NCI-H524 (cell line): Measurements from ENCODE around the gene FBP2.

Experiments
- DNase-seq, 2 experiments: peaks; one replicate each; lab custom pipeline; 2025; lab: John Stamatoyannopoulos, UW

FBP2 gene

DNA sequence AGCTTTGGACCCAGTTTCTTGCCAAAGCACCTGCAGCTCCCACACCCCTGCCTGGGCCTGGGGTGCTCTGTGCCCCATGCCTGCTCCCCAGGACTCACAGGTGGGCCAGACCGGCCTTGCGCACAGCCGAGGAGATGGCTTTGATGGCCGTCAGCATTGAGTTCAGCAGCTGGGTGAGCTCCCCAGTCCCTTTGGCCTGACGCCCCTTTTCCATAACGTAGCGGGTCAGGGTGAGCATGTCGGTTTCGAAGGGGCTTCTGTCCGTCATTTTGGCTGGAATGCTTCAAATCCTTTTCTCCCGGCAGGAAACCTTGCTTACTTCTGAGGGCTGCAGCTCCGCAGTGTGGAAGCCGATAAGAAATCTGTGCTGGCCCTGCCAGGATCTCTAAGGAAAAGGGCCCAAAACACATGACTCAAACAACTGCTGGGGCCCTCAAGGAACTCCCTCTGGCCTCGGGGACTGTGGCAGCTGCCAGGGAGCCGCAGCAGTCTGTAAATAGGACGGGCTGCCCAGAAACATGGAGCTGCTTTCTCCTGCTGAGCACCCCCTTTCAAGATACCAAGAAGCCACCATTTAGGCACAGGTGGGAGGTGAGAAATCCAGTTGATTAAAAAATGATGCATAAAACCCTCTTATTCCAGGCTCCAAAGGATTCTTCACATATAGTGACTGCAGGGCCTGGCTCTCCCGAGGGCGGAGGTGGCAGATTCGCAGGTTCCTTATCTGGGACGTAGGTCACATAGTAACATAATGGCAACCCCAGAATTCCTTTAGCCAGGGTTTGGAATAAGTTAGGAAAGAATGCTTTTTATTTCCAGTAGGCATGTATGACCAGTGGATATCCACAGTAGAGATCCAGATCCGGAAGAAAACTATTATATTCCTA, at the start of gene FBP2:
Gene FBP2, minus strand, starts transcription at position 366 of the 887 bp plus-strand sequence. Its CDS starts 98 bp downstream, at position 268.
- no peak for DNase-seq

DNA sequence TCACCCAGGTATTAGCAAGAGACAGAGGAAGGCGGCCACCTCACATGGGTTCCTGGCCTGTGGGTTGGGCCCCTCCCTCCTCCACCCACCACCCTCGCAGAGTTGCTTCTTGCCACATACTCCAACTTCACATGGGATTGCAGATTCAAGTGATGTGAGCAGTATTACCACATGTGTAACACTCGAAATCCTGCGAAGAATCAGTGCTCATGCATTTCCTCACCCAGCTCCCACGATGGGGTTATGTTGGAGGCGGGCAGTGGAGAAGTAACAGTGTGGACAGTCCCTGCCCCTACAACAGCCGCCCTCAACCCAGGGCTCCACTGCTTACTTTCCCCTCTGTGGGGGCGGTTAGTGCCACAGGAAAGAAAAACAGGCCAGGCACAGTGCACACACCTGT, 49.6 kb upstream of the FBP2 start:
- no peak for DNase-seq

DNA sequence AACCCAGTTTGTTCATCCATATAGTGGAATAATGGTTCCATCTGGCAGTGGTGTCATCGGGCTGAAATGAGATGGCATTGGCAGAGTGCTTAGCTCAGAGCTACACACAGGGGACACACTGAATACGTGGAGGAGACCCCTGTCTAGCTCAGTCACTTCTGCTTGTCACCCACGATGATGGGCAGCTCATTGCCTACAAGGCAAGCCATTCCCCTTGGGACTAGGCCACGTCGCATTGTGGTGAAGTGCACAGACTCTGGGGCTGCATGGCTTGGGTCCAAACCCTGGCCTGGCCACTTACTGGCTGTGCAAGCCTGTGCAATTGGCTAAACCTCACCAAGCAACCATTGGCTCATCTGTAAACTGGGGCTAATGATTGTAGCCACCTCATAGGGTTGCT, 48.9 kb upstream of the FBP2 start:
- no peak for DNase-seq

DNA sequence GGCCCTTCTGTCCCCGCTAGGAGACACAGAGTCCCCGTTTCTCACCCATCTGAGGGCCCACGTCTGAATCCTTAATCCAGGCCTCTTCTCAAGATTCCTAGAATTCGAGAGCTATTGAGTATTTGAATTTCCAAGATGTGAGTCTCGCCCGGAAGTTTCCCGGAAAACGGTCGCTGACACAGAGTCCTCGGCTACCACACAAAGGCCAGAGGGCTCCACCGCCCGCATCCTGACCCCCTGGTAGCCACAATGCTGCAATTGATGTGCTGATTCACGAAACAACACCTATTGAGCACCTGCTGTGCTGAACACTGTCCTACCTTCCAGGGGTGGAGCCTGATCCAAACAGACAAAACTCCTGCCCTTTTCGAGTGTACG, 46.4 kb upstream of the FBP2 start:
- DNase-seq: no peak

DNA sequence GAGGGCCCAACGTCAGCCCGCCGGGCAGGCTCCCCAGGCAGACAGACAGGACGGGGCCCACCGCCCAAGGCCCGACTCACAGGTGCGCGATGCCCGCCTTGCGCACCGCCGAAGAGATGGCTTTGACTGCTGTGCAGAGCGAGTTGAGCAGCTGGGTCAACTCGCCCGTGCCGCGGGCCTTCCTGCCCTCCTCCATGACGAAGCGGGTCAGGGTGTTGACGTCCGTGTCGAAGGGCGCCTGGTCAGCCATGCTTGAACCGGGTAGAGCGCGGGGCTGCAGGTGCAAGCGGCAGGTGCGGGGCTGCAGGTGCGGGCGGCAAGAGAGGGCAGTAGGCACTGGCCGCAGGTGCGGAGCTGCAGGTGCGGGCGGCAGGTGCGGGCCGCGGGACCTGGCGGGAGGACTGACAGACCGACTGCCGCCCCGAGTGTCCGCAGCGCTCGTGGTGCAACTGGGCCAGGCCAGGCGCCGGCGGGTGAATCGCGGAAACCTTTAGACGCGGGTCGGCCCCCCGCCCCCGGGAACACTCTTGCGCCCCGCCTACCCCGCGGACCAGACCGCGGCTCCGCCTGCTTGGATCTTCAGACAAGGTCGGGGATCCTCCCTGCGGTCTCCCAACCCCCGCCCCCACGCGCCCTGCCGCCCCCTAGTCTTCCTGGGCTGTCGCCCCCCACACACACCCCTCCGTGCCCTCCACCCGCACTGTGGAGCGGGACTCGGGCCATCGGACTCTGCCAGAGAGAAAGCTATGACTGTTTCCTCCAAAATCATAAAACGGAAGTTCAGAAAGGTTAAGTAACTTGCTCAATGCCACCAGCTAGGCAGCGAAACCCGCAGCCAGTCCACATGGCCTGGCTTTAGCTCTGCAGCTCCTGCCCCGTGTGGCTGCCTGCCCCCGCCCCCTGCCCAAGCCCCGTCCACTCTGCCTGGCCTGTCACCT, 45.7 kb upstream of the FBP2 start, which contains the start of gene FBP1:
Gene FBP1, minus strand, starts transcription at position 458 of the 938 bp plus-strand sequence. Its CDS starts 208 bp downstream, at position 250.
- DNase-seq: no peak

DNA sequence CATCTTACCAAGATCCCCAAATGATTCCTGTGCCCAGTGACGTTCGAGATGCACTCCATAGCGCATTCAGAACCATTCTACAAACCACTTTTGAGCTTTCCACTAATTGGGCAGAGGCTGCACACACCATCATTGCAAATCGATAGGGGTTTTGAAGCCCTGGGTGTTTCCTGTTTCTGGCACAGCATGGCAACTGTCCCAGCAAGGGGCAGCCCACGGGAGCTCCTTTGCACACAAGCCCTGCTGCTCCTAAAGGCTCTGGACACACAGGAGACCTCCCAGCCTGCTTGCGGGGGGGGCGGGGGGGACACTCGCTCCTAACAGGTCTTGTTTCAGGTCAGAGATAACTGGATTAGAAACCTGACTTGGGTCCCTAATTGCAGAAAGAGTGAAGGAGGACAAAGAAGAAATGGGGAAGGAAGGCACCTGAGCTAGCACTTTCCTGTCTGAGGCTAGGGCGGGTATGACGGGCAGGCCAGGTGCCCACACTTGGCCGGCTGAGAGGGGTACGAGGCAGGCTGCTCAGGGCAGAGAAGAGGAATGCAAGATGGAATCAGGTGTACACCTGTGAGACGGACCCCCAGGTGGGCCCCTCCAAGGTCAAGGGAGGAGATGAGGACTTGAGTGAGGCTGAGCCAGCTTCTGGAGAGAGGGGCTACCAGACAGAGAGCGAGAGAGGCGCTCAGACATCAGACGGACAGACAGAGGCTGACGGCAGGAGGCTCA, 44.9 kb upstream of the FBP2 start:
- DNase-seq: no peak

DNA sequence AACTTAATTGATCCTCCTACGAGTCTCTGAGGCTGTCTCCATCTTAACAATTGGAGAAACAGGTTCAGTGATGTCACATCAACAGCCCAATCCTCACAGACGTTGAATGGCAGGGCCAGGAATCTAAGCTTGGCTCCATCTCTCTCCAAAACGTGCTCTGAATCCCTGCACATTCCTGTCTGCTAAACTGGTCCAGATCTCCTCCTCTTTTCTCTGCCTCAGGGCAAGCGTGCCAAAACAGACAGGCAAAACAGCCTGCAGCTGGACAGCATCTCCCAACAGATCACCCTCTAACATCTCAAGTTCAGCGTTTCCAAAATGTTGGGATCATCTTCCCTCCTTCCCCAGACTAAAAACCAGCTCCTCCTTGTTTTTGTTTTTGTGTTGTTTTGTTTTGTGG, 39.1 kb upstream of the FBP2 start:
- no peak for DNase-seq

DNA sequence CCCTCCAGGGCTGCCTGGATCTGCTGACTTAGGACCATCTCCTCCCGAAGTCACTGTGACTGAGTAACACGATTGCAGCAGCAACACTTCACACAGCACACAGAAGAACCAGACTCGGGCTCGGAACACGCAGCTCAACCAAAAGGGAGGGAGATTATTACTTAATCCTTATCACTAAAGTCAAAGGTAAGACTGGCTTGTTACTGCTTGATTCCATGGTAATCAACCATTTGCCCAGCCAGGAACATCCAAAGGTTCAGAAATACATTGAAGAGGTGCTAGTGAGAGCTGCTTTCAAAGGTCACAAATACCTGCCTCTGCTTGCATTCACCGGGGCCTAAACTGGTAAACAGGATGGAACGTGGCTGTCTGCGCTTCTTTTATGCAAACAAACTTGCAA, 38.0 kb upstream of the FBP2 start:
- no peak for DNase-seq

DNA sequence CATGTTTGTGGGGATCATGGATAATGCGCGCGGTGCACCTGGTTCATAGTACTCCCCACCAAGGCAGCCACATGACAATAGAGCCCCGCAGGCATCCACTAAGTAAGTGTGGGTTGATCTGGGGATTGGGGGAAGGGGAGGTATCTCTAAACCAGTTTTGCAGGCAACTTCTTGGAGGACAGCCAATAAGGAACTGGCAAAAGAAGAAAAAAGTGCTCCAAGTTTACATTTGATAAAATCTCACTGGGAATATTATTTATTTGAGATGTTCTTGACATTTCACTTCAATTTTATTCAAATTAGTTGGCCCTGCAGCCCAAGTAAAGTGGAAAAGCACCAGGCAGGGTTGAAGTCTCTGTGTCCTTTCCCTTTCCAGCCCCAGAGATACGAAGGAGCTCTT, 37.2 kb upstream of the FBP2 start:
- no peak for DNase-seq

DNA sequence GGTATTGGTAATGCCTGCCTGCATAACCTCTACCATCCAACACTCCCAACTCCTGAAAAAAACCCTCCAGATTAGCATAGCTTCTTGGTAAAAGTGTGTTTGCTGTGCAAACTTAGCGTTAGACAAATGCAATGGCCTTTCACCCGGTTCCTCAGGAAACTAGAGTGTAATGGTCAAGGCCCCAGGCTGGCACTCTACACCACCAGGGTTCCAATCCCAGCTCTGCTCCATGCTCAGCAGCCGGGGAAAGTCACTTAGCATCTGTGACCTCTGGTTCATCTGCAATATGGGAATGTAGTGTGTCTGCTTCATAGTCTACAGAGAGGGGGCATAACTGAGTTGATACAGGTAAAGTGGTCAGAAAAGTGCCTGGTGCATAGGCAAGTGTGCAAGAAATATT, 36.7 kb upstream of the FBP2 start:
- no peak for DNase-seq

DNA sequence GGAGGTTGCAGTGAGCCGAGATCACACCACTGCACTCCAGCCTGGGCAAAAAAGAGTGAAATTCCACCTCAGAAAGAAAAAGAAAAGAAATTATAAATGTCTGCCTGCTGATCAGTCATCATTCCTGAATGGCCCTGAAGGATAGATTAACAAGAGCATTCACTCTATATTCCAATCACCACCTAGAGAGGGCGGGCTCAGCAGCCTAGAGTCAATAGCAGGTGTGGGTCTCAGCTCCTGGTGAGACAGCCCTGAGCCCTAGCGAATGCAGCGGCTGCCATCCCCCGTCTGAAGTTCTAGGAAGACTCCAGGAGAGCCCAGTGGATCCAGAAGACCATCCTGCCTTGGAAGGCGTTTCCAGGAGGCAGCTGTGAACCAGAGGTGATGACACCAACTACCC, 33.7 kb upstream of the FBP2 start:
- no peak for DNase-seq

DNA sequence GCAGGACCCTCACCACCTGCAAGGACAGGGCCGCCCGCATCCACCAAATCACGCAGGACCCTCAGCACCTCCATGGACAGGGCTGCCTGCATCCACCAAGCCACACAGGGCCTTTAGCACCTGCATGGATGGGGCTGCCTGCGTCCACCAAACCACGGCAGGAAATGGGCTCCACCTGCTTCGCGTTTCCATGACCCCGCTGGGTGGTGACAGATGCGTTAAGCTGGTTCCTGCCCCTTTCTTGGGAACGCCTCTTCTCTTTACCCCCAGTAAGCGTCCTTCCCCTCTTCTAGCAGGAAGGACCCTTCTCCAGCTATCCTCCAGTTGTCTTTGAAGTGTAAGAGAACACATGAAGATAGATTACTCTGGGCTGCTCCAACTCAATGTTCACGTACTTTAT, 32.2 kb upstream of the FBP2 start:
- no peak for DNase-seq

DNA sequence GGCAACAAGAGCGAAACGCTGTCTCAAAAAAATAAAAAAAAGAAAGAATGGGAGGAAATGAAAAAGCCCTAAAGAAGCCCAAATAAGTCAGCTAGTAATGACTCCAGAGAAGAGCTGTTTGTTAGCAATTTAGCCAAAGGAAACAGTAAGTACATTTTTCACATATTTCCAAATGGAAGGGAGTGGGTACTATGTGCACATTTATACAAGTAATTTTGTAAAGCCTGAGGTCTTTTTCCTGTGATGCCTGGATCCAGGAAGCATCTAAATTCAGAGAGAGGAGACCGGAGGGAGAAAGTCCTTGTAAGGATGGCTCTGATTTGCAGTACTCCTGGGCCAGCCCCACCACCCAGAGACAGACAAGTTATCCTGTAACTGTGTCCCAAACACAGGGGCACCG, 31.0 kb upstream of the FBP2 start:
- no peak for DNase-seq

DNA sequence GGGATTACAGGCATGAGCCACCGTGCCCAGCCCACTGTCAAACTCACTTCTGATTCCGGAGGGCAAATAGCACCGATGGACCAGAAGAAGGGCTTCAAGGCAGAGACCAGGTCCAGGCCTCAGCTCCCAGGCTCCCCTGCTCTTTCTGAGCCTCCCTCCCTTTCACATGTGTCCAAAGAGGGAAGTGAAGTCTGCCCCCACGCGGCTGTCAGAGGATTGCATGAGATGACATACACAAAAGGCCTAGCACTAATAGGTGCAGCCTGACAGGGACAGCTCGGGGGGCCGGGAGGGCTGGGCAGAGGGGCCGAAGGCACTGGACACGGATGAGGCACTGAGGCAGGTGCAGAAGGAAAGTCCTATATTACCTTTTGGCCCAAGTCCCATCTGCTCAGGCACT, 29.6 kb upstream of the FBP2 start:
- peak; percentile 49 to 73 for DNase-seq

DNA sequence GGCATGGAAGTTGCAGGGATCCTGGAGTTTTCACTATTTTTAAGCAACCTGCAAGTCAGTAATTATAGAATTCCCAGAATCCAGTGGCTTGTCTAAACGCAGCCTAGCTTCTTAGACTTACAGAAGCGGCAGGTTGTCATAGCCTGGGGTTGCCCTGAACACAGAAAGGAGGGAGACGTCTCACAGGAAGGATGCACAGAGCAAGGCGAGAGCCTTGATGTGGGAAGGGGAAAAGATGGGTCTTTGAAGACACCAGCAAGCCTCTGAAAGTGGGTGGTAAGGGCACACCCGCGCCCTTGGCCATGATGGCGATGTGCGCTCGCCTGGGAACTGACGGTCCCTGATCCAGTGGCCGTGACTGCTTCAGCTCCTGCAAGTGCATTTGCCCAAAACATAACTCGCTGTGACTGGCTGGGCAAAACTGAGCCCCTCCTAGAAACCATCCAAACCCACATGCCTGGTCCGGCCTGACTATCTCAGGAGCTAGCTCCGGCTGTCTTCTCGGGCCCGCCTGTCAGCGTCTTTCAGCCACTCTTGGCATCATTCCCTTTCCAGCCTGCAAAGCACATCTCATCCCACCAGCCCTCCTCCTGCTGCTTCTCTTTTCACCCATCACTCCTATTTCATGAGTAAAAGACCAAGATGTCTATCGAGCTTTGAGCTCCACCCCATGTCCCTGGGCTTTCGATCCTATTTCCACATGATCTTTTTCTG, 28.6 kb upstream of the FBP2 start:
- DNase-seq: no peak

DNA sequence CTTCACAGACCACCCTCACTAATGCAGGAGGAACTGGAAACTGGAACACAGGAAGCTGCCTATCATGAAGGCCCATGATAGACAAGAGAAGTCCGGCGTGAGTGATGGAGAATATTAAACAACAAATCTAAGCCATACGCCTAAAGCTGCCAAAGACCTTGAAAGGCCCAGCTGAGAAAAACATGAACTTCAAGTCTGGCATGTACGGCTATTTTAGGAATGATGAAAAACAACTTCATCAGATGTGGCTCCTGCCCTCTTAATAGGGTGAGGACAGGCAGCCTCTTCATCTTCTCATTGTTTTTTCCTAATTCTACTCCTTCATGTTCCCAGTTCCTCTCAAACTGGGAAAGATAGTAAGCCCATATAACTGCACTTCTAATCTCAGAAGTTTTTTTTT, 25.4 kb upstream of the FBP2 start:
- no peak for DNase-seq

DNA sequence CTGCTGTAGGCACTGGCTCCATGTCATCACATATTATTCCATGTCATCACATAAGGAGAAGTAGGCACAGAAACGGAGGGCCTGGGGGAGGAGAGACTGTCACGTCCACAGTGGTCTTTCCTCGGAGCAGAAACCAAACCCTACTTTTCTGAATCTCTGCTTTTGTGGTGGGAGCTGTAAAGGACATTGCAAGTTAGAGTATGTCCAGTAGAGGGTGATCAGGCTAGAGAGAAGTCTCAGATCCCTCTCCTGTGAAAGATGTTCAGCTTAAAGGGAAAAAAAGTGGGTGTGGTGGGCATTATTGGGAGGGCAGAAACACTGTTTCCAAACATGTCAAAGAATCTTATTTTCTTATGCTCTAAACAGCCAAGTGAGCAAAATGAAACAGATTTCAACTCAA, 19.4 kb upstream of the FBP2 start:
- peak in 1 of 2 experiments; percentile 8 for DNase-seq

DNA sequence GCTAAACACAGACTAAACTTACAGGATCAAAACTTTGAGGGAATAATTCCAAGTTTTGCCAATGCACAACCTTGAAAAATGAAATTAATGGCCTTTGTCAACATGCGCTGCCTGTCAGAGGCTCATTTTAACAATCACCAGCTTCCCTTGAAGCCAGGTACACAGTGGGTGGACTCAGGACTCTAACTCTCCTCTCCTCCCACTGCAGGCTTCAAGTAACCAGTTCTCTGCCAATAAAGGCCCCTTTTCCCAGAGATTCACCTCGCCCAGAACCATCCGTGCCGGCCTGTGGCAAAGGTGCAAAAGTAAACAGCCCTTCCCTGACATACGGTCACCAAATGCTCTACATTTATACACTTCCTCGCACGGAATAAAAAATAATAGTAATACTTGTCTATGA, 18.4 kb upstream of the FBP2 start:
- no peak for DNase-seq

DNA sequence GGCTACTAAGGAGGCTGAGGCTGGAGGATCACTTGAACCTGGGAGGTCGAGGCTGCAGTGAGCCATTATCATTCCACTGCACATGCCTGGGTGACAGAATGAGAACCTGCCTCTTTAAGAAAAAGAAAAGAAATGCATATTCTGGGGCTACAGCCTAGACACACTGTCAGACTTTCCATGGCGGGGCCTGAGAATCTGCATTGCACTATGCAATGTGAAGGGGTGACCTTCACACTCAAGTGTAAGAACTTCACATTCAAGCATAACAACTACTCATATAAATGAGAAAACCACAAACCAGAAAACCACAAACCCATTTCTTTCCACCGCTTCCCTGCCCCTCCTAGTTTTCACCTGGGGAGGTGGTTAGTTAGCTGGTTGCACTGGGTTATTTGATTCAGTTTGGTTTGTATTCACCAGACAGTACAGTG, 18.0 kb upstream of the FBP2 start:
- DNase-seq: no peak

DNA sequence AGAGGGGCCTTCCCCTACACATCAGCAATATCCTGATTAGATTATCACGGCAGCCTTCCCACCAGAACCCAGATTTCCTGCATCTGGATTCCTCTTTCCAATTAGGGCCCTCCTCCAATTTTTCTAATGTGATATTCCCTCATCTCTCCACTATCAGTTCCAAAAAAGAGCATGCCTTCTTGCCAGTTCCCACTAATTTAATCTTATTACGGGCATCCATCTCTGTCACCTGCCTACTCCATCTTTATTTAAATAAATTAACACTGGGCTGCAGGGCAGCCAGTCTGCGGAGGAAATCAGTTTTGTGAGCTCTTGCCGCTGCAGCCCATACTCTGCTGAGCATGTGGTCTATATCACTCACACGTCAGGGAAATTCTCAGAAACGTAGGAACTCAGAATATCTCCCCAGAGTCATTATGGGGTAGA, 16.6 kb upstream of the FBP2 start:
- DNase-seq: no peak

DNA sequence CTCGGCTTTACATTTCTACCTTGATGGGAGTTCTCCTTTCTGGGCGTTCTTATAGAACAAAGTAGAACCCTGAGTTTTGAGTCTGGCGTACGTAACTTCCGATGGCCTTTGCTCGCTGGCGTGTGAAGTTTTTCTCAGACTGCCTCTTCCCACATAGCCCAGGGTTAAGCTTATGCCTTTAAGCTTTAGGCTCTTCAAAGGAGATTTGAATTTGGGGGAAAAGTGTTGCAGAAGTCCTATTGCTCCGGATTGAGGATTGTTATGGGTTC, 13.7 kb upstream of the FBP2 start:
- DNase-seq: no peak
